C4-2B (cell line): ENCODE results near the gene LRRC4C.

ENCODE experiments used
- H3K27ac ChIP-seq: fragments of 450-650 bp; 2 replicates; pipeline ENCODE4 v1.5.1; 2017
- CTCF ChIP-seq: fragments of 450-650 bp; conservative IDR thresholded peaks from 2 replicates; pipeline ENCODE4 v1.5.1; 2017; ENCODE audit warnings: mild to moderate bottlenecking
- ZFX ChIP-seq: fragments of 450-650 bp; IDR thresholded peaks from 2 replicates; pipeline ENCODE4 v1.6.1; 2017

Gene LRRC4C

DNA sequence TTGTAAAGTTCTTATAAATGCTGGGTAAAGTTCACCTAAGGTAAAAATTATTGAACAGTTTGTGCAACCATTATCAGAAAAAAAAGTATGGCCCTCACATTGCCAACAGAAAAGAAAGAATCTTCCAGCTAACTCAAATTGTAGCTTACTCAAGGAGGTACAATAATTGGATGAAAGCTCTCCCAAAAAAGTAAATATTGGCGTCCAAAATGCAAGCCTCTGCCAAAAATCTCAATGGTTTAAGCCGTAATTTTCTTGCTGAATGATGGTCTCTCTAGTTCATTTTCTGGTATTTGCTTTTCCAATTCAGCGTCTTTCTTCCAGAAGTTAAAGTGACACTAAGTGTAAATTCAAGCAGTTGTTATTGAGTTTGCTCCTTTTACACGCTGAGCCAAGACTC is 727.3 kb downstream of the LRRC4C start:
- no peak overlapping the region for H3K27ac ChIP-seq
- TF ChIP-seq ZFX (no peak), CTCF (no peak)

DNA sequence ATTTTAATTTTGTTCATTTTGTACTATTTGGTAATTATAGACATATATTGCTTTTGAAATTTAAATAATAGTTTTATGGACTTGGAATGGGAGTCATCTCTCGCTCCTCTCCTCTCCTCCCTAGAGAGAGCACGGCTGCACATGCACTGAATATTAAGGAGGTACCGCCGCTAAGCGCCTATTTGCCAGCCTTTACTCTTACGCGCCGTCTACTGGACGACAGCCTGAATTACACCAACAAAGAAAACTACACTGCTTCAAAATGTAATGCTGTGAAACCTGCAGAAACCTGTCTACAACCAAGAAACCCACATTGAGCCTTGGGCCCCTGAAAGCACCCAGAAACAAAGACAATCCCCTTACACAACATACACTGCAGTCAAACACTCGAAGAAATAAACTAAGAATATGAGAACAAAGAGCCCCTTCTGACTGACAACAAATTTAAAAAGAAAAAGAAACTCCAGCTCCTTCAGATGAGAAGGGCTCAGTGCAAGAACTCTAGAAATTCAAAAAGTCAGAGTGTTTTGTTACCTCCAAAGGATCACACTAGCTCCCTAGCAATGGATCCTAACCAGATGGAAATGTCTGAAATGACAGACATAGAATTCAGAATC is 737.2 kb downstream of the LRRC4C start:
- TF ChIP-seq CTCF (peak; percentile 94), ZFX (no peak)
- no peak overlapping the region for H3K27ac ChIP-seq

GRCh38 chr11:40716344-40717130 is 742.9 kb downstream of the LRRC4C start:
- H3K27ac ChIP-seq = peak overlapping the region; percentile 45; the same call in 1 of the 2 replicates
- TF ChIP-seq CTCF (no peak), ZFX (no peak)

DNA sequence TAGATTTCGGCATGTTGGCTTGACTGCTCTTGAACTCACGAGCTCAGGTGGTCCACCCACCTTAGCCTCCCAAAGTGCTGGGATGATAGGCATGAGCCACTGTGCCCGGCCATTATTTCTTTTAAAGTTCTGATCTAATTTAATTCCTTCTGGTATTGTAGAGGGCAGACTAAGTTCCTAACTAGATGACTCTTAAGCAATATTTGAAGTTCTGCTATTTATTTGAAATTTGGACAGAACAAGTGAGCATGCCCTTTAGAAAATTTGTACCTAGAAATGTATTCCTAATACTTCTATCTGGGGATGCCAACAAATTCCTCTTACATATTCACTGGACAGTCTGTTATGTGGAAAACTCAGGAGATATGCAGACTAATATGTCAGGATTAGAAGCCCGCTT is 746.4 kb downstream of the LRRC4C start:
- TF ChIP-seq CTCF = no peak
- no peak for TF ChIP-seq ZFX

GRCh38 chr11:40701027-40701426 is 758.4 kb downstream of the LRRC4C start:
- no peak for TF ChIP-seq CTCF
- no peak for TF ChIP-seq ZFX
- no peak overlapping the region for H3K27ac ChIP-seq

More for the DNA sequence above, 746.4 kb downstream of the LRRC4C start:
- no peak overlapping the region for H3K27ac ChIP-seq

DNA sequence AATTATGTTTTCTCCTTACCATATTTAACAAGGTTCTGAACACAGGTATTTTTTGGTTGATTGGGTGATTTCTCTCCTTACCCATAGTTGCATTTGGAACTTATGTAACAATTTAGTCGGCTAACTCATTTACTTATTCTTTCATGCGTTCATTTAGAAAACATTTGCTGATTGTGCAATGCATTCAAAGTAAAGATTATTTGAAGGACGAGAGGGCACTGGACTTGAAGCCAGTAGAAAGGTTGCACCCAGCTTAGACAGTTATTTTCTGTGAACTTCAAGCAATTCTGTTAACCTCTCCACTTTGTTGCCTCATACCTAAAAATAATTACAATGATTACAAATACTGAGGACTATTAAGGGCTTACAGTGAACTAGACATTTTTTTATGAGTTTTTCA is 769.6 kb downstream of the LRRC4C start:
- no peak overlapping the region for H3K27ac ChIP-seq
- TF ChIP-seq CTCF = no peak
- no peak for TF ChIP-seq ZFX

GRCh38 chr11:40688369-40688768 is 771.1 kb downstream of the LRRC4C start:
- TF ChIP-seq CTCF = no peak
- no peak for TF ChIP-seq ZFX
- no peak overlapping the region for H3K27ac ChIP-seq
